K562 (cell line): Measurements from ENCODE around the gene KPNA4. TPM values are rescaled to one million over a fixed set of nuclear protein-coding genes. Genes with fewer than 3 reads are reported as not detected.

Source experiments
- ATAC-seq: fragments of 200-7000 bp; cut with Tn5 transposase; 3 replicates; pipeline ENCODE4 v1.9.1; 2020; ENCODE audit warnings: moderate library complexity
- BruUV-seq: library from RNA; stranded (reverse); fragments of 400-500 nt; replicated peaks from 2 replicates; lab custom pipeline; 2021; lab: Mats Ljungman, UMichigan
- CTCF ChIA-PET: fragments of 300-600 bp; formaldehyde crosslinking; extraction: SDS; loops from one replicate; lab custom pipeline; 2021; ENCODE audit warnings: low intra/inter-chr PET ratio; lab: Yijun Ruan, JAX
- POLR2A ChIA-PET: fragments of 300-600, 350-650 bp; sonication (Branson Sonifier 250); formaldehyde crosslinking; extraction: SDS; loops from one replicate; lab custom pipeline; 2021; ENCODE audit warnings: antibody characterized with exemption, inconsistent platforms; lab: Yijun Ruan, JAX
- DNase-seq, 4 experiments: peaks; one replicate each; pipeline versions ENCODE4 v3.0.0 to v3.0.0-alpha.2; 2011 to 2018; ENCODE audit warnings: low spot score in 3 of 4, mixed read lengths in 3 of 4; ENCODE audit errors: extremely low read depth in 1 of 4
- FAIRE-seq: peaks from 2 replicates; lab custom pipeline; 2011; peaks lifted over from hg19 to GRCh38; lab: Jason Lieb, UNC
- H2AFZ ChIP-seq: 2 replicates; pipeline ENCODE4 v1.6.0; 2011; ENCODE audit warnings: low read depth, low read length, control low read depth, inconsistent platforms
- H3K27ac ChIP-seq: fragments of 200-600 bp; 3 replicates; pipeline ENCODE4 v1.8.0; 2011; ENCODE audit warnings: low read depth, mild to moderate bottlenecking, control low read depth, inconsistent platforms, low read length, moderate library complexity, mixed read lengths; ENCODE audit errors: extremely low read depth
- H3K27me3 ChIP-seq, 2 experiments: fragments of 300-600 bp in 1 of 2; 2 replicates in 1 of 2; 3 replicates in 1 of 2; pipeline versions ENCODE4 v1.6.0 to v1.8.0; 2011; ENCODE audit warnings: inconsistent platforms in 2 of 2, low read length in 2 of 2, mild to moderate bottlenecking in 1 of 2, mixed read lengths in 1 of 2, moderate library complexity in 1 of 2; ENCODE audit not compliant: control insufficient read depth in 2 of 2, insufficient read depth in 2 of 2
- H3K36me3 ChIP-seq: fragments of 300-600 bp; 3 replicates; pipeline ENCODE4 v1.8.0; 2011; ENCODE audit warnings: mild to moderate bottlenecking, low read length, inconsistent platforms; ENCODE audit not compliant: control insufficient read depth, insufficient read depth
- H3K4me1 ChIP-seq, 2 experiments: fragments of 200-600 bp in 1 of 2; replicated peaks in 1 of 2; 2 replicates in 1 of 2; 3 replicates in 1 of 2; pipeline versions ENCODE4 v1.5.1 to v1.8.0; 2011; ENCODE audit warnings: inconsistent platforms in 2 of 2, low read length in 2 of 2, mild to moderate bottlenecking in 1 of 2, mixed read lengths in 1 of 2, moderate library complexity in 1 of 2; ENCODE audit not compliant: control insufficient read depth in 2 of 2, insufficient read depth in 2 of 2
- H3K4me2 ChIP-seq: 2 replicates; pipeline ENCODE4 v1.6.1; 2011; ENCODE audit warnings: low read length, control low read depth, inconsistent platforms, mixed read lengths; ENCODE audit not compliant: insufficient read depth
- H3K4me3 ChIP-seq: fragments of 200-600 bp; sonication (generic), shearing (Covaris generic); 2 replicates; pipeline ENCODE4 v1.5.1; 2016; ENCODE audit warnings: control low read depth, inconsistent platforms
- H3K79me2 ChIP-seq: fragments of 200-600 bp; 3 replicates; pipeline ENCODE4 v1.8.0; 2011; ENCODE audit warnings: low read length, inconsistent platforms; ENCODE audit not compliant: control insufficient read depth, insufficient read depth
- H3K9ac ChIP-seq, 2 experiments: 2 replicates each; pipeline versions ENCODE4 v1.6.0 to v1.6.1; 2011; ENCODE audit warnings: low read depth in 2 of 2, low read length in 2 of 2, control low read depth in 1 of 2, inconsistent platforms in 1 of 2, mild to moderate bottlenecking in 1 of 2, mixed read lengths in 1 of 2; ENCODE audit not compliant: insufficient read depth in 1 of 2
- H3K9me1 ChIP-seq: one replicate; pipeline ENCODE4 v1.6.0; 2011; ENCODE audit warnings: inconsistent platforms, mild to moderate bottlenecking, low read length, moderate library complexity; ENCODE audit not compliant: control insufficient read depth, insufficient read depth
- H3K9me3 ChIP-seq: replicated peaks from 2 replicates; pipeline ENCODE4 v1.5.1; 2011; ENCODE audit warnings: low read depth, low read length, inconsistent platforms; ENCODE audit not compliant: control insufficient read depth, insufficient read depth
- H4K20me1 ChIP-seq: replicated peaks from 2 replicates; pipeline ENCODE4 v1.6.1; 2011; ENCODE audit warnings: low read length, inconsistent platforms, mixed read lengths; ENCODE audit not compliant: control insufficient read depth, insufficient read depth
- ARID3A ChIP-seq: IDR thresholded peaks from 2 replicates; pipeline ENCODE4 v1.6.1; 2012; ENCODE audit warnings: low read depth, low read length, improper control_type of control experiment, borderline replicate concordance
- BHLHE40 ChIP-seq: IDR thresholded peaks from 2 replicates; pipeline ENCODE4 v1.6.1; 2011; ENCODE audit warnings: low read length, improper control_type of control experiment
- CTCF ChIP-seq, 3 experiments: IDR thresholded peaks in 2 of 3; conservative IDR thresholded peaks in 1 of 3; 2 replicates each; pipeline ENCODE4 v1.5.1; 2011 to 2012; ENCODE audit warnings: low read length in 3 of 3, mild to moderate bottlenecking in 3 of 3, control low read depth in 2 of 3, improper control_type of control experiment in 1 of 3, inconsistent platforms in 1 of 3, low read depth in 1 of 3, mixed read lengths in 1 of 3, moderate library complexity in 1 of 3; ENCODE audit not compliant: insufficient read depth in 2 of 3
- DEAF1 ChIP-seq: fragments of 450-650 bp; formaldehyde crosslinking; IDR thresholded peaks from 2 replicates; pipeline ENCODE4 v1.4.0; 2020; ENCODE audit warnings: mild to moderate bottlenecking, moderate library complexity
- HOXB6 ChIP-seq: fragments of 250-450 bp; sonication (Bioruptor Pico); IDR thresholded peaks from 2 replicates; pipeline ENCODE4 v1.5.1; 2022; ENCODE audit warnings: mild to moderate bottlenecking, borderline replicate concordance
- NFE2L1 ChIP-seq: fragments of 450-650 bp; IDR thresholded peaks from 2 replicates; pipeline ENCODE4 v1.6.1; 2016; ENCODE audit warnings: missing genetic modification characterization, low read depth, mild to moderate bottlenecking, missing compliant biosample characterization, moderate library complexity, borderline replicate concordance
- POLR3G ChIP-seq: IDR thresholded peaks from 2 replicates; pipeline ENCODE4 v1.6.1; 2011; ENCODE audit not compliant: insufficient read length, insufficient replicate concordance; ENCODE audit errors: extremely low read depth
- PURB ChIP-seq: sonication (generic); formaldehyde crosslinking; IDR thresholded peaks from 2 replicates; pipeline ENCODE4 v1.9.0; 2021; ENCODE audit warnings: low read depth, mild to moderate bottlenecking, missing genetic modification reagents
- RAD21 ChIP-seq, 2 experiments: fragments of 250-450 bp in 1 of 2; fragments of 450-650 bp in 1 of 2; sonication (Bioruptor Pico) in 1 of 2; formaldehyde crosslinking in 1 of 2; IDR thresholded peaks in 1 of 2; conservative IDR thresholded peaks in 1 of 2; 2 replicates each; pipeline versions ENCODE4 v1.4.0 to v1.8.0; 2020 to 2022; ENCODE audit warnings: mild to moderate bottlenecking in 2 of 2, moderate library complexity in 1 of 2
- SMC3 ChIP-seq: conservative IDR thresholded peaks from 2 replicates; pipeline ENCODE4 v1.6.1; 2011; ENCODE audit warnings: low read depth, low read length, improper control_type of control experiment; ENCODE audit not compliant: insufficient read depth
- TCFL5 ChIP-seq: fragments of 250-450 bp; sonication (Bioruptor Pico); conservative IDR thresholded peaks from 2 replicates; pipeline ENCODE4 v1.6.1; 2021; ENCODE audit warnings: mild to moderate bottlenecking, moderate library complexity, matching md5 sums
- U2AF1 ChIP-seq: fragments of 200-400 bp; formaldehyde crosslinking; optimal IDR thresholded peaks from 2 replicates; pipeline ENCODE3; 2017; ENCODE audit warnings: mild to moderate bottlenecking, low read depth, low read length, moderate library complexity
- U2AF2 ChIP-seq: fragments of 200-400 bp; formaldehyde crosslinking; optimal IDR thresholded peaks from 2 replicates; pipeline ENCODE3; 2017; ENCODE audit warnings: low read depth, mild to moderate bottlenecking, low read length
- ZNF239 ChIP-seq: fragments of 250-450 bp; sonication (Bioruptor Pico); IDR thresholded peaks from 2 replicates; pipeline ENCODE4 v1.4.0; 2020; ENCODE audit warnings: mild to moderate bottlenecking
- ZNF778 ChIP-seq: fragments of 450-650 bp; formaldehyde crosslinking; IDR thresholded peaks from 2 replicates; pipeline ENCODE4 v1.4.0; 2020; ENCODE audit warnings: mild to moderate bottlenecking, moderate library complexity
- WGBS: fragments of 100-300 bp; shearing (Covaris generic); methylation state at CpG from one replicate; pipeline ENCODE4 v1.1.6; 2016; ENCODE audit warnings: low coverage, mixed read lengths; ENCODE audit not compliant: insufficient coverage; ENCODE audit errors: missing lambda C conversion rate; 5-methylcytosine and 5-hydroxymethylcytosine counted together
- in situ Hi-C: fragments of 300-500 bp; cut with MboI; formaldehyde crosslinking; loops from 4 replicates; pipeline ENCODE4 v1.15.0; 2018; ENCODE audit warnings: inconsistent platforms, mixed read lengths
- intact Hi-C: fragments of 100-400 bp; cut with micrococcal nuclease; formaldehyde crosslinking; loops from 2 replicates; pipeline ENCODE4 v1.14.2; 2022
- polyA plus RNA-seq, 8 experiments: library from polyadenylated mRNA; depleted of rRNA in 4 of 8; stranded (reverse) in 5 of 8; unstranded in 3 of 8; fragments of >200 nt; fragmentation: Nextera tagmentation in 2 of 8; fragmentation: Illumina TruSeq in 1 of 8; extraction: Ambion mirVana in 2 of 8; extraction: Trizol in 1 of 8; gene quantifications; 2 replicates each; pipeline versions ENCODE4 v1.2.1 to v1.2.3, GENCODE V29; 2011 to 2014; ENCODE audit warnings: inconsistent platforms in 1 of 8, missing spikeins in 1 of 8
- total RNA-seq, 7 experiments: library from RNA; depleted of rRNA in 6 of 7; stranded (reverse); fragments of >200 nt in 6 of 7; fragmentation: Illumina TruSeq in 2 of 7; extraction: Trizol in 2 of 7; gene quantifications; 2 replicates each; pipeline versions ENCODE4 v1.2.1 to v1.2.3, GENCODE V29; 2011 to 2021; ENCODE audit warnings: low replicate concordance in 1 of 7

The KPNA4 gene
- total and polyA plus RNA-seq, 9 of the 15 experiments (the other 6 are each of a cell fraction or from before 2014, with no cell fraction given) = 13.9 to 66.6 (median 34.5) TPM

GRCh38 chr3:160486459-160486869 is 78.9 kb downstream of the KPNA4 start:
- peak; percentile 26; the same call in 2 of the 3 replicates for ATAC-seq
- Histone ChIP-seq H3K9ac (no peak overlapping the region), H2AFZ (no peak overlapping the region), H3K36me3 (no peaks in the 10 kb centered on the region), H3K4me3 (no peak overlapping the region), H3K27ac (no peak overlapping the region), H3K9me3 (no peaks in the 10 kb centered on the region), H4K20me1 (no peaks in the 10 kb centered on the region), H3K27me3 (no peaks in the 10 kb centered on the region), H3K9me1 (no peaks in the 10 kb centered on the region), H3K4me1 (no peaks in the 10 kb centered on the region), H3K79me2 (no peaks in the 10 kb centered on the region), H3K4me2 (no peak overlapping the region)
- in situ Hi-C loops (loop anchor here (10.0 kb wide), 2 partner anchors 332 to 452 kb away; no protein-coding TSS in a partner anchor), intact Hi-C loops (loop anchor here (1.0 to 10.0 kb wide), 4 partner anchors 39 to 452 kb away; partner anchors contain the start of gene TRIM59)
- 2% methylated on average over 2 of the region's 2 CpGs for WGBS
- FAIRE-seq = no peak
- BruUV-seq = no TSS peak
- peak in 1 of 4 experiments; percentile 67 for DNase-seq
- ChIA-PET CTCF (interaction anchor here (1.1 to 1.4 kb wide), 2 partner anchors 323 to 602 kb away, joined by 4 read pairs; no protein-coding TSS in a partner anchor), POLR2A (no interaction called here)
- no peak for TF ChIP-seq HOXB6 (CRISPR knock-in tag)
- no peak for TF ChIP-seq ZNF239 (CRISPR knock-in tag)
- TF ChIP-seq RAD21 (CRISPR knock-in tag; conservative IDR thresholded peaks at IDR 0.05 in 1 of 2, IDR thresholded peaks at IDR 0.05 in 1 of 2) = peak; percentile 64 to 80
- no peak for TF ChIP-seq ZNF778
- TF ChIP-seq U2AF2 = no peak
- TF ChIP-seq BHLHE40 = no peak
- TF ChIP-seq U2AF1 = no peak
- TF ChIP-seq TCFL5 (CRISPR knock-in tag) = no peak
- peak; percentile 43; the same call in 1 of the 2 replicates for TF ChIP-seq ARID3A
- TF ChIP-seq NFE2L1 (tag) = no peak
- peak in 2 of 3 experiments; percentile 36 to 70; a peak in 3 of 6 replicates for TF ChIP-seq CTCF (IDR thresholded peaks at IDR 0.05 in 2 of 3, conservative IDR thresholded peaks at IDR 0.05 in 1 of 3; ENCODE audit: insufficient read depth in 2 of 3, low read depth in 1 of 3, low read length in 3 of 3)
- TF ChIP-seq DEAF1 (CRISPR knock-in tag) = peak; percentile 46; the same call in 1 of the 2 replicates
- TF ChIP-seq PURB (CRISPR knock-in tag) = no peak
- 0 out of 2 replicates have a peak, but pooled peaks have one; percentile 31 for TF ChIP-seq SMC3
- no peak for TF ChIP-seq POLR3G
